Endothelial cell of umbilical vein (primary cell): ENCODE data around the gene C1QTNF5. TPM values are rescaled to one million over a fixed set of nuclear protein-coding genes. Genes with fewer than 3 reads are reported as not detected.
A peak's percentile ranks its signal among the peaks of the same experiment; 100 is the strongest.

ENCODE experiments used
- BruUV-seq: library from RNA; stranded (reverse); fragments of 400-500 nt; replicated peaks from 2 replicates; lab custom pipeline; 2021; lab: Mats Ljungman, UMichigan
- CTCF ChIA-PET: fragments of 300-600, 350-600 bp; sonication (Branson Sonifier 250); formaldehyde crosslinking; loops from one replicate; lab custom pipeline; 2021; ENCODE audit warnings: antibody characterized with exemption, inconsistent platforms; lab: Charles Lee
- POLR2A ChIA-PET: fragments of 300-600, 350-600 bp; sonication (Branson Sonifier 250); formaldehyde crosslinking; loops from one replicate; lab custom pipeline; 2021; ENCODE audit warnings: antibody characterized with exemption, inconsistent platforms; lab: Charles Lee
- DNase-seq: peaks from one replicate; pipeline ENCODE4 v3.0.0-alpha.2; 2011; ENCODE audit warnings: low read depth, low spot score
- FAIRE-seq: peaks from 2 replicates; lab custom pipeline; 2011; peaks lifted over from hg19 to GRCh38; lab: Jason Lieb, UNC
- H2AFZ ChIP-seq: 2 replicates; pipeline ENCODE4 v1.6.0; 2012; ENCODE audit warnings: low read depth, low read length, control low read depth, inconsistent platforms
- H3K27ac ChIP-seq: 2 replicates; pipeline ENCODE4 v1.5.1; 2011; ENCODE audit warnings: low read depth, mild to moderate bottlenecking, control low read depth, low read length, moderate library complexity; ENCODE audit not compliant: insufficient read depth
- H3K27me3 ChIP-seq, 2 experiments: 2 replicates each; pipeline versions ENCODE4 v1.6.0 to v1.6.1; 2011; ENCODE audit warnings: low read length in 2 of 2, mixed read lengths in 1 of 2; ENCODE audit not compliant: control insufficient read depth in 2 of 2, insufficient read depth in 2 of 2
- H3K36me3 ChIP-seq, 2 experiments: 2 replicates in 1 of 2; 3 replicates in 1 of 2; pipeline ENCODE4 v1.5.1; 2011; ENCODE audit warnings: low read length in 2 of 2, mild to moderate bottlenecking in 1 of 2, moderate library complexity in 1 of 2; ENCODE audit not compliant: control insufficient read depth in 2 of 2, insufficient read depth in 2 of 2; ENCODE audit errors: extremely low read depth in 1 of 2
- H3K4me1 ChIP-seq: 3 replicates; pipeline ENCODE4 v1.5.1; 2011; ENCODE audit warnings: mild to moderate bottlenecking, low read length; ENCODE audit not compliant: control insufficient read depth, insufficient read depth; ENCODE audit errors: extremely low read depth
- H3K4me2 ChIP-seq: 2 replicates; pipeline ENCODE4 v1.6.1; 2011; ENCODE audit warnings: low read length, control low read depth, mixed read lengths; ENCODE audit not compliant: insufficient read depth
- H3K4me3 ChIP-seq, 3 experiments: fragments of 200-600 bp in 1 of 3; sonication (generic), shearing (Covaris generic) in 1 of 3; replicated peaks in 1 of 3; 2 replicates each; pipeline ENCODE4 v1.5.1; 2011 to 2016; ENCODE audit warnings: control low read depth in 3 of 3, low read length in 3 of 3, mild to moderate bottlenecking in 2 of 3, inconsistent platforms in 1 of 3, low read depth in 1 of 3, moderate library complexity in 1 of 3; ENCODE audit not compliant: insufficient read depth in 1 of 3
- H3K79me2 ChIP-seq: 2 replicates; pipeline ENCODE4 v1.6.0; 2012; ENCODE audit warnings: low read length, inconsistent platforms; ENCODE audit not compliant: control insufficient read depth, insufficient read depth
- H3K9ac ChIP-seq: replicated peaks from 2 replicates; pipeline ENCODE3; 2011; ENCODE audit warnings: low read length, control low read depth; ENCODE audit not compliant: insufficient read depth; ENCODE audit errors: extremely low read depth
- H3K9me1 ChIP-seq: replicated peaks from 3 replicates; pipeline ENCODE4 v1.6.0; 2011; ENCODE audit warnings: mild to moderate bottlenecking, low read length; ENCODE audit not compliant: control insufficient read depth, insufficient read depth; ENCODE audit errors: extremely low read depth
- H3K9me3 ChIP-seq: replicated peaks from 2 replicates; pipeline ENCODE4 v1.5.1; 2012; ENCODE audit warnings: low read length, inconsistent platforms; ENCODE audit not compliant: control insufficient read depth, insufficient read depth
- H4K20me1 ChIP-seq: replicated peaks from 2 replicates; pipeline ENCODE3; 2011; ENCODE audit warnings: mild to moderate bottlenecking, low read length; ENCODE audit not compliant: control insufficient read depth, insufficient read depth; ENCODE audit errors: extremely low read depth
- CTCF ChIP-seq, 2 donors: IDR thresholded peaks; 1 replicate in 1 of 2; 2 replicates in 1 of 2; pipeline ENCODE4 v1.5.1; 2011; ENCODE audit warnings: low read length in 2 of 2, mild to moderate bottlenecking in 2 of 2, moderate library complexity in 2 of 2, control low read depth in 1 of 2, inconsistent platforms in 1 of 2, low read depth in 1 of 2; ENCODE audit not compliant: insufficient read depth in 1 of 2; ENCODE audit errors: extremely low read depth in 1 of 2
- EZH2 ChIP-seq: IDR thresholded peaks from 2 replicates; pipeline ENCODE4 v1.6.1; 2012; ENCODE audit warnings: borderline replicate concordance, low read depth, mild to moderate bottlenecking, moderate library complexity, low read length, inconsistent platforms; ENCODE audit not compliant: severe bottlenecking
- FOS ChIP-seq: IDR thresholded peaks from 2 replicates; pipeline ENCODE4 v1.6.1; 2011; ENCODE audit warnings: mild to moderate bottlenecking, low read length, moderate library complexity, borderline replicate concordance; ENCODE audit not compliant: insufficient read depth
- GATA2 ChIP-seq: IDR thresholded peaks from 2 replicates; pipeline ENCODE4 v1.7.0; 2011; ENCODE audit warnings: low read depth, mild to moderate bottlenecking, moderate library complexity, mixed read lengths, low read length; ENCODE audit not compliant: insufficient read length, insufficient read depth
- JUN ChIP-seq: IDR thresholded peaks from 2 replicates; pipeline ENCODE4 v1.6.1; 2011; ENCODE audit warnings: borderline replicate concordance, low read depth; ENCODE audit not compliant: insufficient read length, insufficient read depth
- MAX ChIP-seq: IDR thresholded peaks from 2 replicates; pipeline ENCODE4 v1.6.1; 2011; ENCODE audit not compliant: insufficient read depth, insufficient read length
- MYC ChIP-seq: IDR thresholded peaks from one replicate; pipeline ENCODE4 v1.6.1; 2011; ENCODE audit warnings: mild to moderate bottlenecking, low read depth, low read length
- POLR2A ChIP-seq: IDR thresholded peaks from 2 replicates; pipeline ENCODE4 v1.6.1; 2012; ENCODE audit warnings: low read depth, mild to moderate bottlenecking, control low read depth, low read length
- POLR2AphosphoS5 ChIP-seq: IDR thresholded peaks from 2 replicates; pipeline ENCODE4 v1.6.1; 2012; ENCODE audit warnings: low read depth, mild to moderate bottlenecking, control low read depth, low read length, moderate library complexity; ENCODE audit not compliant: insufficient read depth
- dilution Hi-C: fragments of 300-500 bp; cut with MboI; formaldehyde crosslinking; loops from one replicate; pipeline ENCODE4 v1.15.0; 2019; ENCODE audit warnings: low sequenced_read_pairs; ENCODE audit not compliant: extremely low pct_ligation_motif_present
- intact Hi-C: fragments of 100-400 bp; cut with micrococcal nuclease; formaldehyde crosslinking; loops from one replicate; pipeline ENCODE4 v1.10.0; 2022
- polyA plus RNA-seq, 4 experiments: library from polyadenylated mRNA; depleted of rRNA in 3 of 4; stranded (reverse) in 3 of 4; unstranded in 1 of 4; fragments of >200 nt; gene quantifications; 2 replicates each; pipeline versions ENCODE4 v1.2.1 to v1.2.3, GENCODE V29; 2011 to 2012; ENCODE audit warnings: missing spikeins in 1 of 4
- total RNA-seq: library from RNA; stranded (reverse); gene quantifications from 2 replicates; pipeline ENCODE4 v1.2.3, GENCODE V29; 2021

The C1QTNF5 gene
- total and polyA plus RNA-seq, 2 donors (not counting 3 experiments of a cell fraction or from before 2014, with no cell fraction given): 126 to 201 TPM

GRCh38 chr11:119322360-119322739 is 18.3 kb downstream of the C1QTNF5 start:
- peak overlapping the region; percentile 33 for H2AFZ ChIP-seq
- peak overlapping the region; percentile 4 for H3K9ac ChIP-seq
- H3K36me3 ChIP-seq: no peaks in the 10 kb centered on the region
- H3K79me2 ChIP-seq: peaks cover 3% of the 10 kb centered on the region
- BruUV-seq: no TSS peak
- H3K9me3 ChIP-seq: no peaks in the 10 kb centered on the region
- intact Hi-C loops: no loop called here
- H3K4me1 ChIP-seq: peaks cover 51% of the 10 kb centered on the region
- peak; percentile 31 for DNase-seq
- FAIRE-seq: peak; percentile 26
- no peaks in the 10 kb centered on the region for H4K20me1 ChIP-seq
- no peak overlapping the region for H3K4me3 ChIP-seq
- peak overlapping the region; percentile 13 for H3K27ac ChIP-seq
- dilution Hi-C loops: no loop called here
- TF ChIP-seq CTCF (IDR thresholded peaks at IDR 0.05; ENCODE audit: extremely low read depth in 1 of 2, insufficient read depth in 1 of 2, low read depth in 1 of 2, low read length in 2 of 2): no peak
- TF ChIP-seq FOS: no peak
- TF ChIP-seq POLR2A: no peak
- no peak for TF ChIP-seq POLR2AphosphoS5
- no peak for TF ChIP-seq JUN
- no peak for TF ChIP-seq GATA2
- TF ChIP-seq MAX: no peak
- no peak for TF ChIP-seq EZH2
- TF ChIP-seq MYC: no peak
- H3K9me1 ChIP-seq: no peaks in the 10 kb centered on the region
- ChIA-PET CTCF (interaction anchor here (0.9 to 15.9 kb wide), 17 partner anchors 10 to 257 kb away, joined by 3 to 301 read pairs (median 4); partner anchors contain the start of genes ABCG4, C1QTNF5, CBL and DPAGT1), POLR2A (no interaction called here)
- H3K27me3 ChIP-seq: no peaks in the 10 kb centered on the region
- H3K4me2 ChIP-seq: peak overlapping the region; percentile 5
